ENCODE measurements around the gene PHACTR2. TPM values are rescaled to one million over a fixed set of nuclear protein-coding genes. Genes with fewer than 3 reads are reported as not detected.

PHACTR2 gene
- total RNA-seq, 5 donors from 2014 or later (not counting 1 experiment from before 2014, with no cell fraction given): 31.9 to 50.3 (median 36.7) TPM

DNA sequence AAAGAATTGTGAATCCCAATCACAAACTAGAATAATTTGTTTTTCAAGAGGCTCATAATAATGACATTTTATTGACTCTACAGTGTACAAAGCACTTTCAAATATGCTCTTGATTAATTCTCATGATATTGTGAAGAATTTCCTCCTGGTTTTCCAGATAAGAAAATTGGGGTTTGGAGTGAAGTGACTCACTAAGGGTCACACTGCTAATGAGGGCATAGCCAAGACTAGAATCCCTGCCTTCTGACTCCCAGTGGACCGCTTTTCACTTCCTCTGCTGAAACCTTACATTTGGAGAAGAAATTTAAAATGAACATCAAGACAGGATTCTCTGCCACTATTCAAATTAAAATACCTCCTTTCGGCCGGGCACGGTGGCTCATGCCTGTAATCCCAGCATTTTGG lies 127.1 kb downstream of the PHACTR2 start:
- Histone ChIP-seq H3K9me3 (no peaks in the 10 kb centered on the region), H3K36me3 (ENCODE audit: control insufficient read depth in 2 of 2, extremely low read depth in 1 of 2, insufficient read depth in 1 of 2, low read length in 1 of 2) (peaks cover 0 to 10% of the 10 kb centered on the region in 2 donors), H3K4me3 (ENCODE audit: control insufficient read depth in 1 of 2, extremely low read depth in 1 of 2, low read length in 1 of 2) (no peak overlapping the region), H3K4me1 (ENCODE audit: control insufficient read depth in 1 of 2, extremely low read depth in 1 of 2, insufficient read depth in 2 of 2, low read length in 2 of 2) (no peaks in the 10 kb centered on the region), H3K27ac (ENCODE audit: low read length) (no peak overlapping the region), H3K27me3 (replicated peaks in 1 of 2; ENCODE audit: control insufficient read depth in 2 of 2, extremely low read depth in 1 of 2, insufficient read depth in 2 of 2, low read length in 1 of 2) (no peaks in the 10 kb centered on the region)
- DNase-seq (no peak), ATAC-seq (replicated peaks in 1 of 4) (no peak)
- Mint-ChIP-seq H3K36me3 (peaks cover 59% of the 10 kb centered on the region), H3K4me1 (peaks cover 6 to 13% (median 12%) of the 10 kb centered on the region in 3 donors), H3K27me3 (no peaks in the 10 kb centered on the region), H3K4me3 (no peak overlapping the region), H3K27ac (peak overlapping the region in 1 of 2 donors; percentile 22), H3K9me3 (peaks cover 0 to under 1% (median 0%) of the 10 kb centered on the region in 3 donors)
- CTCF ChIA-PET: no interaction called here
- POLR2A ChIA-PET: no interaction called here
- 81% methylated on average over 3 of the region's 4 CpGs for WGBS (ENCODE audit: insufficient coverage)

GRCh38 chr6:143806282-143807102 lies 128.7 kb downstream of the PHACTR2 start:
- Mint-ChIP-seq H3K4me3 (no peak overlapping the region), H3K27me3 (no peaks in the 10 kb centered on the region), H3K36me3 (peaks cover 52% of the 10 kb centered on the region), H3K27ac (no peak overlapping the region), H3K4me1 (peaks cover 6 to 12% (median 11%) of the 10 kb centered on the region in 3 donors), H3K9me3 (no peaks in the 10 kb centered on the region)
- ChIA-PET POLR2A (interaction anchor here in 1 of 2 donors (0.6 kb wide), 1 partner anchor 961 kb away, joined by 3 read pairs; no protein-coding TSS in a partner anchor), CTCF (interaction anchor here in 1 of 2 donors (0.6 to 0.7 kb wide), 2 partner anchors 197 to 1186 kb away, joined by 3 to 5 read pairs; no protein-coding TSS in a partner anchor)
- DNase-seq (no peak), ATAC-seq (replicated peaks in 1 of 4) (no peak)
- no peak overlapping the region for H3K27ac ChIP-seq (ENCODE audit: low read length)
- no CpG with 5 or more reads among the region's 8 CpGs for WGBS (ENCODE audit: insufficient coverage)
- no peak overlapping the region for H3K4me3 ChIP-seq (ENCODE audit: control insufficient read depth in 1 of 2, extremely low read depth in 1 of 2, low read length in 1 of 2)
- H3K27me3 ChIP-seq (replicated peaks in 1 of 2; ENCODE audit: control insufficient read depth in 2 of 2, extremely low read depth in 1 of 2, insufficient read depth in 2 of 2, low read length in 1 of 2): no peaks in the 10 kb centered on the region
- peaks cover 0 to 10% of the 10 kb centered on the region in 2 donors for H3K36me3 ChIP-seq (ENCODE audit: control insufficient read depth in 2 of 2, extremely low read depth in 1 of 2, insufficient read depth in 1 of 2, low read length in 1 of 2)
- no peaks in the 10 kb centered on the region for H3K4me1 ChIP-seq (ENCODE audit: control insufficient read depth in 1 of 2, extremely low read depth in 1 of 2, insufficient read depth in 2 of 2, low read length in 2 of 2)
- H3K9me3 ChIP-seq: no peaks in the 10 kb centered on the region

DNA sequence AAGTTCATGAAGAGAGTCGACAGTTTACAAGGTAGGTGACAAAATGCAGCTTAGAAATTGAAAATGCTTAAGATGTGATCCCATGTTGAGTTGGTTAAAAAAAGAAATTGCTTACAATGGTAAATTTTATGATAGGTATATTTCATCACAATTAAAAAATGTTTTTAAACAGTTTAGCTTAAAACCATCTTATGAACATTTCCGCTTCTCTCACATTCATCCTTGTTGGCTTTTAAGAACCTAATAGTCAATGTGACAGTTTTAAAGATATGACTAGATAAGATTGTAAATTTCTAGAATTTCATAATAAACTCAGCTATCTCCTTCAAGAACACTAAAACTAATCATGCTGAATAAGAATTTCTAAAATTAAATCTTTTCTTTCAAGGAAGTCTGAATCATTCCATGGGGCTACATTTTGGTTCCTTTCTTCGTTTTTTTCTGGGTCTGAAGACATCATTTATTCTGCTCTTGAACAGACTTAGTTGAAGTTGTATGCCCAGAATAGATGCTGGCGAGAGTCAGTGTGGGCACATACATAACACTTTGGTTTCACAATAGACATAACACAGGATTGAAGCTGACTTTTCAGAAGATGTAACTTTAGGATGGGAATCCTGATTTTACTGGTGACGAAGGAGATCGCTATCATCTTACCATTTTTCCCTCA lies 129.5 kb downstream of the PHACTR2 start:
- 60% methylated on average over 1 of the region's 6 CpGs for WGBS (ENCODE audit: insufficient coverage)

GRCh38 chr6:143810745-143811144 lies 133.0 kb downstream of the PHACTR2 start:
- WGBS (ENCODE audit: insufficient coverage): no CpG with 5 or more reads among the region's 2 CpGs
- CTCF ChIA-PET: no interaction called here
- no peak overlapping the region for H3K4me3 ChIP-seq (ENCODE audit: control insufficient read depth in 1 of 2, extremely low read depth in 1 of 2, low read length in 1 of 2)
- no peaks in the 10 kb centered on the region for H3K27me3 ChIP-seq (replicated peaks in 1 of 2; ENCODE audit: control insufficient read depth in 2 of 2, extremely low read depth in 1 of 2, insufficient read depth in 2 of 2, low read length in 1 of 2)
- Mint-ChIP-seq H3K27ac (no peak overlapping the region), H3K4me3 (no peak overlapping the region), H3K9me3 (no peaks in the 10 kb centered on the region), H3K36me3 (peaks cover 31% of the 10 kb centered on the region), H3K27me3 (no peaks in the 10 kb centered on the region), H3K4me1 (peaks cover under 1 to 5% (median 4%) of the 10 kb centered on the region in 3 donors)
- POLR2A ChIA-PET: no interaction called here
- H3K36me3 ChIP-seq (ENCODE audit: control insufficient read depth in 2 of 2, extremely low read depth in 1 of 2, insufficient read depth in 1 of 2, low read length in 1 of 2): peaks cover 0 to 13% of the 10 kb centered on the region in 2 donors
- H3K9me3 ChIP-seq: no peaks in the 10 kb centered on the region
- no peak for DNase-seq
- H3K27ac ChIP-seq (ENCODE audit: low read length): no peak overlapping the region
- H3K4me1 ChIP-seq (ENCODE audit: control insufficient read depth in 1 of 2, extremely low read depth in 1 of 2, insufficient read depth in 2 of 2, low read length in 2 of 2): no peaks in the 10 kb centered on the region
- ATAC-seq (replicated peaks in 1 of 4): no peak

More for the DNA sequence above, 129.5 kb downstream of the PHACTR2 start:
- no peak for DNase-seq
- no peaks in the 10 kb centered on the region for H3K27me3 Mint-ChIP-seq
- Histone ChIP-seq H3K27ac (ENCODE audit: low read length) (no peak overlapping the region), H3K36me3 (ENCODE audit: control insufficient read depth in 2 of 2, extremely low read depth in 1 of 2, insufficient read depth in 1 of 2, low read length in 1 of 2) (peaks cover 0 to 13% of the 10 kb centered on the region in 2 donors), H3K4me3 (ENCODE audit: control insufficient read depth in 1 of 2, extremely low read depth in 1 of 2, low read length in 1 of 2) (no peak overlapping the region), H3K4me1 (ENCODE audit: control insufficient read depth in 1 of 2, extremely low read depth in 1 of 2, insufficient read depth in 2 of 2, low read length in 2 of 2) (no peaks in the 10 kb centered on the region), H3K9me3 (no peaks in the 10 kb centered on the region), H3K27me3 (replicated peaks in 1 of 2; ENCODE audit: control insufficient read depth in 2 of 2, extremely low read depth in 1 of 2, insufficient read depth in 2 of 2, low read length in 1 of 2) (no peaks in the 10 kb centered on the region)
- H3K36me3 Mint-ChIP-seq: peaks cover 48% of the 10 kb centered on the region
- no peak overlapping the region for H3K4me3 Mint-ChIP-seq
- no peaks in the 10 kb centered on the region for H3K9me3 Mint-ChIP-seq
- ATAC-seq (replicated peaks in 1 of 4): no peak
- H3K27ac Mint-ChIP-seq: no peak overlapping the region
- ChIA-PET CTCF (interaction anchor here in 1 of 2 donors (0.7 kb wide), 1 partner anchor 13 kb away, joined by 4 read pairs; no protein-coding TSS in a partner anchor), POLR2A (interaction anchor here in 1 of 2 donors (0.6 kb wide), 1 partner anchor 962 kb away, joined by 3 read pairs; no protein-coding TSS in a partner anchor)
- H3K4me1 Mint-ChIP-seq: peaks cover 6 to 12% (median 11%) of the 10 kb centered on the region in 3 donors

DNA sequence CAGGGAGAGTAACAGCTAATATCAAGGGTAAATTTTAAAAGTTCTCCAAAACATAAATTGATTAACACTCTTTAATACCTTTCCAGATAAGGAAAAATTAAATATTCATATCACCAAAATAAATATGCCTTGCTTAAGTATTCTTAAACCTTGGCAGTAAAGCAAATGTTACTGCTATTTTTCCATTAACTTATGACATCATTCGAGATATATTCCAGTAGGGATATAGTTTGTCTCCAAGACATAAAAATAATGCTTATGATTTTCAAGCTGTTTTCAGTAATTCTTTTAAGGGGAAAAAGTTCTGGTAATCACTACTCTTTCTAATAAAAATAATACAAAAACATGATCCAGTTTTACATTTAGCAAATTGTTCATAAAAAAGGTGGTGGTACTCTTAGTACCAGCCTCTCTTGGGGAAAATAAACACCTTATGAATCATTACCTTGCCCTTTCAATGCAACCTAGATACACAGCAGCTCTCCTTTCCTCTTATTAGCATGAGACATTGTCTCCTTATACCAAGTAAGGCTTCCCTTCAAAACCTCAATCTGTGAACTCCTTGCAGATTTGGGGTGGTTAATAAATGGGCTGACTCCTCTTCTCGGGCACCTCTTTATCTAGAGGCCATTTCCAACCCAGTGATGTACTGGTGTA lies 133.9 kb downstream of the PHACTR2 start:
- Histone ChIP-seq H3K27ac (ENCODE audit: low read length) (no peak overlapping the region), H3K36me3 (ENCODE audit: control insufficient read depth in 2 of 2, extremely low read depth in 1 of 2, insufficient read depth in 1 of 2, low read length in 1 of 2) (peaks cover 0 to 13% of the 10 kb centered on the region in 2 donors), H3K9me3 (no peaks in the 10 kb centered on the region), H3K4me1 (ENCODE audit: control insufficient read depth in 1 of 2, extremely low read depth in 1 of 2, insufficient read depth in 2 of 2, low read length in 2 of 2) (no peaks in the 10 kb centered on the region), H3K4me3 (ENCODE audit: control insufficient read depth in 1 of 2, extremely low read depth in 1 of 2, low read length in 1 of 2) (no peak overlapping the region), H3K27me3 (replicated peaks in 1 of 2; ENCODE audit: control insufficient read depth in 2 of 2, extremely low read depth in 1 of 2, insufficient read depth in 2 of 2, low read length in 1 of 2) (no peaks in the 10 kb centered on the region)
- DNase-seq: no peak
- no CpG with 5 or more reads among the region's 2 CpGs for WGBS (ENCODE audit: insufficient coverage)
- H3K27me3 Mint-ChIP-seq: no peaks in the 10 kb centered on the region
- H3K9me3 Mint-ChIP-seq: no peaks in the 10 kb centered on the region
- ATAC-seq (replicated peaks in 1 of 4): no peak
- H3K27ac Mint-ChIP-seq: no peak overlapping the region
- POLR2A ChIA-PET: no interaction called here
- H3K4me3 Mint-ChIP-seq: no peak overlapping the region
- peaks cover 29% of the 10 kb centered on the region for H3K36me3 Mint-ChIP-seq
- peaks cover 0 to 3% (median 2%) of the 10 kb centered on the region in 3 donors for H3K4me1 Mint-ChIP-seq
- CTCF ChIA-PET: no interaction called here

GRCh38 chr6:143817621-143818020 lies 139.9 kb downstream of the PHACTR2 start:
- no peaks in the 10 kb centered on the region for H3K27me3 ChIP-seq (replicated peaks in 1 of 2; ENCODE audit: control insufficient read depth in 2 of 2, extremely low read depth in 1 of 2, insufficient read depth in 2 of 2, low read length in 1 of 2)
- H3K36me3 ChIP-seq (ENCODE audit: control insufficient read depth in 2 of 2, extremely low read depth in 1 of 2, insufficient read depth in 1 of 2, low read length in 1 of 2): peaks cover 0 to 5% of the 10 kb centered on the region in 2 donors
- H3K4me1 Mint-ChIP-seq: no peaks in the 10 kb centered on the region
- H3K9me3 ChIP-seq: no peaks in the 10 kb centered on the region
- H3K27me3 Mint-ChIP-seq: no peaks in the 10 kb centered on the region
- no peaks in the 10 kb centered on the region for H3K4me1 ChIP-seq (ENCODE audit: control insufficient read depth in 1 of 2, extremely low read depth in 1 of 2, insufficient read depth in 2 of 2, low read length in 2 of 2)
- no peak for DNase-seq
- H3K27ac ChIP-seq (ENCODE audit: low read length): no peak overlapping the region
- ATAC-seq (replicated peaks in 1 of 4): no peak
- H3K4me3 Mint-ChIP-seq: no peak overlapping the region
- no peak overlapping the region for H3K27ac Mint-ChIP-seq
- no peaks in the 10 kb centered on the region for H3K9me3 Mint-ChIP-seq
- ChIA-PET POLR2A (no interaction called here), CTCF (no interaction called here)
- no peak overlapping the region for H3K4me3 ChIP-seq (ENCODE audit: control insufficient read depth in 1 of 2, extremely low read depth in 1 of 2, low read length in 1 of 2)
- peaks cover 6% of the 10 kb centered on the region for H3K36me3 Mint-ChIP-seq

Data from T-cell (primary cell).